GM19238 (cell line): ENCODE results near the gene PHRF1.
"Not testable (repeated sequence)": the region's sequence is repeated elsewhere in the genome, so short reads cannot be mapped to it uniquely, and the experiment has no call there.

Experiments
- DNase-seq: peaks from one replicate; pipeline ENCODE4 v3.0.0; 2011; ENCODE audit warnings: low spot score; ENCODE audit not compliant: insufficient read length

Gene PHRF1

GRCh38 chr11:650482-650881, 74.2 kb downstream of the PHRF1 start:
- DNase-seq, result no peak

- DNase-seq, result not testable (repeated sequence)
Observed at GRCh38 chr11:653136-653535, 76.9 kb downstream of the PHRF1 start.

- no peak for DNase-seq
Observed at GRCh38 chr11:653837-654236, 77.6 kb downstream of the PHRF1 start.

- DNase-seq, result not testable (repeated sequence)
Observed at GRCh38 chr11:654444-654843, 78.2 kb downstream of the PHRF1 start.

- no peak for DNase-seq
Observed at GRCh38 chr11:655036-655726, 78.9 kb downstream of the PHRF1 start.

GRCh38 chr11:656426-656825, 80.2 kb downstream of the PHRF1 start:
- DNase-seq, result no peak

- no peak for DNase-seq
Observed at GRCh38 chr11:656866-657265, 80.6 kb downstream of the PHRF1 start.

- no peak for DNase-seq
Observed at GRCh38 chr11:657691-658126, 81.4 kb downstream of the PHRF1 start.

- no peak for DNase-seq
Observed at GRCh38 chr11:659532-660085, 83.3 kb downstream of the PHRF1 start.

- no peak for DNase-seq
Observed at GRCh38 chr11:660281-660680, 84.0 kb downstream of the PHRF1 start.

GRCh38 chr11:660681-661444, 84.6 kb downstream of the PHRF1 start:
- DNase-seq, result no peak
